ENCODE results near the gene ACVRL1.

DNA sequence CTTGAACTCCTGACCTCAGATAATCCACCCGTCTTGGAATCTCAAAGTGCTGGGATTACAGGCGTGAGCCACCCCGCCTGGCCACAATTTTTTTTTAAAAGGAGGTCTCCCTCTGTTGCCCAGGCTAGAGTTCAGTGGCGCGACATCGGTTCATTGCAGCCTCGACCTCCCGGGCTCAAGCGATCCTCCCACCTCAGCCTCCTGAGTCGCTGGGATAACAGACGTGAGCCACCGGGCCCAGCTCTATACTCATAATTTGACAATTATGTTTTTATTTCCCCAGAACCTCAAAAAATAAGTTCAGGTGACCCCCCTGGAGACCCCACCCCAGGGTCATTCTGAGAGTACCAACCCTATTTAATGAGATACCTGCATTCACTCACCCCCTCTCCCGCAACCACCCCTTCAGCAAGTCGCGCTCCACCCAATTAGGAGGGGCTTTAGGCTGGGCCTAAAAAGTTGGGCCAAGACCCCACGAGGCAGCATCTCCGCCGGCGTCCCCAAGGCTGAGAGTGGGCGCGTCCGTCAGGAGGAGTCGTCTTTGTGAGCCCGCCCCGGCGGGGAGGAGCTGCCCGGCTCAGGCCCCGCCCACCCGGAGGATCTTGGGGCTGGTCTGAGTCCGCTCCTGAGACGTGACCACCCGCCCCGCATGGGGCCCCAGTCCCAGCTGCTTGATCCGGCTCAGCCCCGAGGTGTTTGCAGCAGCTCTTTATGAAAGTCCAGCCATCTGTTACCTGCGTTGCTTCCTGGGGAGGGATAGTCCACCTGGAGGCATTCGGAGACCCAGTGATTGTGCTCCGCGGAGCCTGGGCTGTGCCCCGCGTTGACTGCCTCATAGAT is 19.6 kb upstream of the ACVRL1 start, which contains the start of gene ANKRD33:
- TF ChIP-seq, protein P1, sequence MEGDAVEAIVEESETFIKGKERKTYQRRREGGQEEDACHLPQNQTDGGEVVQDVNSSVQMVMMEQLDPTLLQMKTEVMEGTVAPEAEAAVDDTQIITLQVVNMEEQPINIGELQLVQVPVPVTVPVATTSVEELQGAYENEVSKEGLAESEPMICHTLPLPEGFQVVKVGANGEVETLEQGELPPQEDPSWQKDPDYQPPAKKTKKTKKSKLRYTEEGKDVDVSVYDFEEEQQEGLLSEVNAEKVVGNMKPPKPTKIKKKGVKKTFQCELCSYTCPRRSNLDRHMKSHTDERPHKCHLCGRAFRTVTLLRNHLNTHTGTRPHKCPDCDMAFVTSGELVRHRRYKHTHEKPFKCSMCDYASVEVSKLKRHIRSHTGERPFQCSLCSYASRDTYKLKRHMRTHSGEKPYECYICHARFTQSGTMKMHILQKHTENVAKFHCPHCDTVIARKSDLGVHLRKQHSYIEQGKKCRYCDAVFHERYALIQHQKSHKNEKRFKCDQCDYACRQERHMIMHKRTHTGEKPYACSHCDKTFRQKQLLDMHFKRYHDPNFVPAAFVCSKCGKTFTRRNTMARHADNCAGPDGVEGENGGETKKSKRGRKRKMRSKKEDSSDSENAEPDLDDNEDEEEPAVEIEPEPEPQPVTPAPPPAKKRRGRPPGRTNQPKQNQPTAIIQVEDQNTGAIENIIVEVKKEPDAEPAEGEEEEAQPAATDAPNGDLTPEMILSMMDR (IDR thresholded peaks at IDR 0.05): no peak
- TF ChIP-seq POLR2AphosphoS5 (IDR thresholded peaks at IDR 0.05) (no peak), POLR2A (IDR thresholded peaks at IDR 0.05) (no peak)
